Common myeloid progenitor, CD34-positive (primary cell): ENCODE results near the gene CD27.

Experiments used
- CTCF ChIA-PET: fragments of 350-600 bp; sonication (Branson Sonifier 250); formaldehyde crosslinking; loops from one replicate; lab custom pipeline; 2021; ENCODE audit warnings: antibody characterized with exemption; lab: Charles Lee
- POLR2A ChIA-PET: fragments of 350-600 bp; sonication (Branson Sonifier 250); formaldehyde crosslinking; loops from one replicate; lab custom pipeline; 2021; ENCODE audit warnings: antibody characterized with exemption; lab: Charles Lee
- DNase-seq, 3 donors: peaks; one replicate each; pipeline versions ENCODE4 v3.0.0 to v3.0.0-alpha.2; 2013
- H3K27ac ChIP-seq, 2 experiments: 1 replicate in 1 of 2; 2 replicates in 1 of 2; pipeline ENCODE4 v1.7.0; 2013; ENCODE audit warnings: inconsistent platforms in 2 of 2, low read length in 2 of 2, mild to moderate bottlenecking in 2 of 2, low read depth in 1 of 2, moderate library complexity in 1 of 2; ENCODE audit not compliant: severe bottlenecking in 2 of 2, insufficient read depth in 1 of 2, poor library complexity in 1 of 2
- H3K27me3 ChIP-seq, 5 experiments: replicated peaks in 2 of 5; 1 replicate in 3 of 5; 2 replicates in 2 of 5; pipeline versions ENCODE4 v1.6.1 to v1.7.0; 2013; ENCODE audit warnings: low read length in 4 of 5, mild to moderate bottlenecking in 2 of 5, moderate library complexity in 2 of 5, inconsistent platforms in 1 of 5; ENCODE audit not compliant: insufficient read depth in 5 of 5, control insufficient read depth in 4 of 5
- H3K36me3 ChIP-seq, 4 experiments: 1 replicate in 2 of 4; 2 replicates in 2 of 4; pipeline versions ENCODE4 v1.6.1 to v1.7.0; 2013; ENCODE audit warnings: low read length in 3 of 4, control low read depth in 1 of 4, mild to moderate bottlenecking in 1 of 4; ENCODE audit not compliant: control insufficient read depth in 4 of 4, insufficient read depth in 4 of 4
- H3K4me1 ChIP-seq, 4 experiments: 1 replicate in 3 of 4; 2 replicates in 1 of 4; pipeline versions ENCODE4 v1.6.1 to v1.7.1; 2013; ENCODE audit warnings: low read length in 3 of 4, mild to moderate bottlenecking in 3 of 4, control low read depth in 1 of 4, inconsistent platforms in 1 of 4, moderate library complexity in 1 of 4; ENCODE audit not compliant: control insufficient read depth in 4 of 4, insufficient read depth in 4 of 4; ENCODE audit errors: control extremely low read depth in 1 of 4
- H3K4me3 ChIP-seq, 7 experiments: 1 replicate in 4 of 7; 2 replicates in 3 of 7; pipeline versions ENCODE4 v1.5.1 to v1.7.0; 2013; ENCODE audit warnings: mild to moderate bottlenecking in 7 of 7, low read length in 6 of 7, moderate library complexity in 6 of 7, inconsistent platforms in 2 of 7, low read depth in 2 of 7, control low read depth in 1 of 7; ENCODE audit not compliant: insufficient read depth in 4 of 7, control insufficient read depth in 1 of 7; ENCODE audit errors: extremely low read depth in 1 of 7
- H3K9me3 ChIP-seq, 5 experiments: 1 replicate in 4 of 5; 2 replicates in 1 of 5; pipeline versions ENCODE4 v1.6.1 to v1.7.1; 2013; ENCODE audit warnings: low read length in 4 of 5, mild to moderate bottlenecking in 2 of 5, inconsistent platforms in 1 of 5, low read depth in 1 of 5, moderate library complexity in 1 of 5; ENCODE audit not compliant: control insufficient read depth in 4 of 5, insufficient read depth in 2 of 5; ENCODE audit errors: control extremely low read depth in 1 of 5
- WGBS: methylation state at CpG from one replicate; pipeline ENCODE4 v1.1.5; 2013; ENCODE audit not compliant: insufficient coverage; 5-methylcytosine and 5-hydroxymethylcytosine counted together

The CD27 gene

DNA sequence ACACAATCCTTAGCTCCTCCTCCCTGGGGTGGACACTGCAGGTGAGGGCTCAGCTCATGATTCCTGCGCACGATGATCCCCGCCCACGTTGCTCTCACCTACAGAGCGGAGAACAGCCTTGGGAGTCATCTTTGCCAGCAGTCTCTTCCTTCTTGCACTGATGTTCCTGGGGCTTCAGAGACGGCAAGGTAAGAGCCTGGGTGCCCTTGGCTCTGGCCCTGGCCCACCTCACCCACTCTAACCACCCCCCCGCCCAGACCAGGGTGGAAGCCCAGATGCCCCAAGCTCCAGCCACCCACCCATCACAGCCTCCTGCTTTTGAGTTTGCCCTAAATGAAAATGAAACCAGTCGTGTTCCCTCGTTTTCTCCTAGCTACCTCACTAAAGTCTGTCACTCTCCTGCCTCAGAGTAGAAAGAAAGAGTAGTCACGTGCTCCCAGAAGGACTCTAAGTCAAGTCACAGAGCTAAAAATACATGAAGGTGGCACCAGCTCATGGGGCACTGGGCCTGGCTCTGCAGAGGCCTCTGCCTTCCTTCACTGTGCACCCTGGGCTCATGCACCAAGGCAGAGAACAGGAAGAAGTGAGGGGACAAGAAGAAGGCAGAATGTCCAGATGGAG is 16.1 kb downstream of the CD27 start:
- ChIA-PET POLR2A (interaction anchor here (1.2 to 3.8 kb wide), 3 partner anchors 9 to 28 kb away, joined by 3 to 15 read pairs (median 13); partner anchors contain the start of genes TAPBPL and VAMP1), CTCF (interaction anchor here (0.9 to 10.4 kb wide), 12 partner anchors 9 to 163 kb away, joined by 3 to 197 read pairs (median 4); partner anchors contain the start of genes CD27 and TAPBPL)
- Histone ChIP-seq H3K4me3 (peak overlapping the region in 3 of 7 experiments; percentile 17 to 34 (median 21)), H3K36me3 (peaks cover 13 to 73% (median 52%) of the 10 kb centered on the region in 4 experiments), H3K4me1 (peaks cover 20 to 69% (median 50%) of the 10 kb centered on the region in 4 experiments), H3K27ac (peak overlapping the region; percentile 69 to 83), H3K9me3 (no peaks in the 10 kb centered on the region), H3K27me3 (no peaks in the 10 kb centered on the region)
- DNase-seq = peak in 2 of 3 donors; percentile 32 to 38
- 83% methylated on average over 9 of the region's 10 CpGs for WGBS

DNA sequence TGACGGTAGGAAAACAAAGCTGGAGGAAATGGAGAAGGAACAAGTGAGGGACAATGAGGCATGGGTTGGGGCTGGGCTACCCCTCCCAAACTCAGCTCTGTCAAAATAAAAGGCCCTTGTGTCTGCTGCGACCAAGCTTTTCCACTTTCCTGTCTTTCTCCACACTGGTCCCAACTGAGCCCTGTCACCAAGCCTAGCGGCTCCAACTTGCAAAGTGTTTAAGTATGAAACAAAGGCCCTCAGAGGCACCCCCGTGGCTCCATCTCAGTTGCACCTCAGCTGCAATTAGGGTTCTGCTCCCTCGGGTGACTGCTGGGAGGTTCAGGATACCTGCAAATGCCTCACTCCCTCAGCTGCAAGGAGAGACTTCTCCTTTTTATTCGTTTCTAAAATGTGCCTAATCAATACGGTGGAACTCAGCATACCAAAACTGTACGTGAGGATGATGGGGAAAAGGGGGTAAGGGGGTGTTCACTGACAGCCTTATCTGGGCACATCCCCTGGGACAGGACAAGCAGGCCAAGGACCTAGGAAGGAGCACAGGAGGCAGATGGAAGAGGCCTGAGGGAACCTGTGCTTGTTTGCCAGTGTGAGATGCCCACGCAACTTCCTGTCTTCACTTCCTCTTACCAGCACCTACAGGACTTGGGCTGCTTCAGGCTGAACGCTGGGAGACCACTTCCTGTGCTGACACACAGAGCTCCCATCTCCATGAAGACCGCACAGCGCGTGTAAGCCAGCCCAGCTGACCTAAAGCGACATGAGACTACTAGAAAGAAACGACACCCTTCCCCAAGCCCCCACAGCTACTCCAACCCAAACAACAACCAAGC is 16.9 kb downstream of the CD27 start:
- H3K27me3 ChIP-seq = no peaks in the 10 kb centered on the region
- WGBS = 14% methylated on average over 9 of the region's 15 CpGs
- peaks cover 13 to 80% (median 55%) of the 10 kb centered on the region in 4 experiments for H3K36me3 ChIP-seq
- H3K27ac ChIP-seq = peak overlapping the region; percentile 69 to 83
- CTCF ChIA-PET = interaction anchor here (0.9 to 10.4 kb wide), 13 partner anchors 10 to 163 kb away, joined by 3 to 197 read pairs (median 4); partner anchors contain the start of genes CD27 and TAPBPL
- peak; percentile 94 to 98 (median 97) for DNase-seq
- peak overlapping the region in 3 of 7 experiments; percentile 21 to 48 (median 34) for H3K4me3 ChIP-seq
- peaks cover 20 to 69% (median 50%) of the 10 kb centered on the region in 4 experiments for H3K4me1 ChIP-seq
- H3K9me3 ChIP-seq = no peaks in the 10 kb centered on the region
- POLR2A ChIA-PET = interaction anchor here (1.0 to 3.8 kb wide), 4 partner anchors 9 to 35 kb away, joined by 3 to 15 read pairs (median 9); partner anchors contain the start of genes TAPBPL and VAMP1

DNA sequence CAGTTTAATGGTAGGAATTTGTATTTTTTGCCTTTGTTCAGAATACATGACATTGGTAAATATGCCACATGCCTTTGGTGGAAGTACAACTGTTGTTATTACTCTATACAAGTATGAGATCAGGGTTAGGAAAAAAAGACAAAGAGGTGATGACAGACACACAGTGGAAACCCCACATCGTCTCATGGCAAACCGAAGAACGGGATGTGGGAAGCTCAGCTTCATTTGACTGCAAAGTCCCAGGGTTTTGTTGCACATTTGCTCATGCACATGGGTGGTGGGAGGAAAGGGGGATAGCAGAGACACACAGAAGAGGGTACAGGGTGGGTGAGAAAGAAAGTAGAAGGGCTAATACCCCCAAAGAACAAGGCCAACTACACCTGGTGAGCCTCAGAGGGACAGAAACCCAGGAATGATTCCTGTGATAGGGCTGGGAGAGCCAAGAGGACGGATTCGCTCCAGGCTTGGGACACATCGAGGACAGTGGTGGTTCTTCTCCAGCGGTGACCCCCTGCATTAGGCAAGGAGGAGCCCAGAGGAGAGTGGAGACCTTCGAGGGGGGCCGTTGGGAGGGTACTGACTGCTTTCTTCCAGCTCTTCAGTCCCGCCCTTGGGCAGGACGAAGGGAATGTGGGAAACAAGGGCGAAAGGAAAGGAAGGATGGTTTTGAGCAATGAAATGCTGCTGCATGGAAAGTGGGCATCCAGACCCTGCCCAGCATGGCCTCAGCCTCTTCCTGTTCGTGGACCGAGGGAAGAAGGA is 17.7 kb downstream of the CD27 start:
- H3K4me1 ChIP-seq = peaks cover 20 to 63% (median 49%) of the 10 kb centered on the region in 4 experiments
- no peak for DNase-seq
- WGBS = 89% methylated on average over 14 of the region's 14 CpGs
- peaks cover 10 to 76% (median 49%) of the 10 kb centered on the region in 4 experiments for H3K36me3 ChIP-seq
- ChIA-PET CTCF (interaction anchor here (0.6 to 10.4 kb wide), 12 partner anchors 11 to 142 kb away, joined by 3 to 197 read pairs (median 4); partner anchors contain the start of genes CD27 and TAPBPL), POLR2A (interaction anchor here (1.0 to 3.8 kb wide), 3 partner anchors 8 to 36 kb away, joined by 5 to 15 read pairs (median 13); partner anchors contain the start of genes TAPBPL and VAMP1)
- no peaks in the 10 kb centered on the region for H3K9me3 ChIP-seq
- H3K27ac ChIP-seq = peak overlapping the region; percentile 69 to 83
- no peaks in the 10 kb centered on the region for H3K27me3 ChIP-seq
- peak overlapping the region in 2 of 7 experiments; percentile 1 to 17 for H3K4me3 ChIP-seq

DNA sequence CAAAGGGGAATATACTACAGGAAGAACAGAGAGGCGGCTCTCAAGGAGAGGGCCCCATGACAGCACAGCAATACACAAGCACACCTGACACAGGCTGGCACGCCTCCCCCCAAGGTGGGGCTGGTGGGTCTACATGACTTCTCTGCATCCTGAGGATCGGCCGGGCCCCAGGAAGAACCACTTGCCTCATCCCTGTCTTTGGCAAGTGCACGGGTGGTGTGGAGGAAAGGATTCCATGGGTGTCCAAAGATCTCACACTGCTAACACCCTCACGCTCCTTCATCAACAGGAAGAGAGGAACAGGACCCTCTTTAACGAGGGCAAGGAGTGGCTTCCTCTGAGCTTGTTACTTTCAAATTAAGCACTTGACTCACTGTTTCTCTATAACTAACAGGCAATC is 18.5 kb downstream of the CD27 start:
- DNase-seq = no peak
- ChIA-PET POLR2A (interaction anchor here (1.0 to 3.8 kb wide), 2 partner anchors 11 to 37 kb away, joined by 3 to 15 read pairs; partner anchors contain the start of gene TAPBPL), CTCF (interaction anchor here (0.7 to 10.4 kb wide), 12 partner anchors 11 to 140 kb away, joined by 3 to 197 read pairs (median 4); partner anchors contain the start of genes CD27, MRPL51 and TAPBPL)
- Histone ChIP-seq H3K4me1 (peaks cover 20 to 65% (median 49%) of the 10 kb centered on the region in 4 experiments), H3K36me3 (peaks cover 6 to 69% (median 44%) of the 10 kb centered on the region in 4 experiments), H3K9me3 (no peaks in the 10 kb centered on the region), H3K27ac (peak overlapping the region; percentile 6 to 83), H3K27me3 (no peaks in the 10 kb centered on the region), H3K4me3 (no peak overlapping the region)
- 54% methylated on average over 2 of the region's 7 CpGs for WGBS

DNA sequence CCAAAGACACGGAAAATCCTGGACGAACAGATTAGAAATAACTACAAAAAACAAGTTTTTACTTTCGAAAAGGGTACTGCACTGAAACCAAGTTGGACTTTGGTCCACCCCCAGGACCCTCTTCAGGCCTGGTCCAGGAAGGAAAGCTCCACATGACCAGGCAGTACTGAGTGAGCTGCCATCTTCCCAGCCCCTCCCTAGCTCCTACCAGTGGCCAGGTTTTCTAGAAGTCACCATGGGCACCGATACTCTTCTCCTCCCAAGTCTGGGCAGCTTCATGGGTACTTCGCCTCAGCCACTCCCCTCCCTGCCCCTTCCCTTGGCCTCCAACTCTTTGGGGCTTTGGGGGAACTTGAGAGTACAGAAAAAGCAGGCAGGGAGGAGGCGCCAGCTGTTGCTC is 19.1 kb downstream of the CD27 start:
- Histone ChIP-seq H3K4me1 (peaks cover 20 to 66% (median 51%) of the 10 kb centered on the region in 4 experiments), H3K27me3 (no peaks in the 10 kb centered on the region), H3K36me3 (peaks cover 6 to 63% (median 38%) of the 10 kb centered on the region in 4 experiments), H3K27ac (peak overlapping the region in 1 of 2 experiments; percentile 54), H3K9me3 (no peaks in the 10 kb centered on the region), H3K4me3 (no peak overlapping the region)
- CTCF ChIA-PET = interaction anchor here (0.7 to 10.4 kb wide), 11 partner anchors 12 to 141 kb away, joined by 3 to 197 read pairs (median 4); partner anchors contain the start of genes CD27 and TAPBPL
- 94% methylated on average over 3 of the region's 6 CpGs for WGBS
- no peak for DNase-seq
- POLR2A ChIA-PET = interaction anchor here (1.0 to 3.8 kb wide), 2 partner anchors 12 to 38 kb away, joined by 3 to 15 read pairs; partner anchors contain the start of gene TAPBPL

DNA sequence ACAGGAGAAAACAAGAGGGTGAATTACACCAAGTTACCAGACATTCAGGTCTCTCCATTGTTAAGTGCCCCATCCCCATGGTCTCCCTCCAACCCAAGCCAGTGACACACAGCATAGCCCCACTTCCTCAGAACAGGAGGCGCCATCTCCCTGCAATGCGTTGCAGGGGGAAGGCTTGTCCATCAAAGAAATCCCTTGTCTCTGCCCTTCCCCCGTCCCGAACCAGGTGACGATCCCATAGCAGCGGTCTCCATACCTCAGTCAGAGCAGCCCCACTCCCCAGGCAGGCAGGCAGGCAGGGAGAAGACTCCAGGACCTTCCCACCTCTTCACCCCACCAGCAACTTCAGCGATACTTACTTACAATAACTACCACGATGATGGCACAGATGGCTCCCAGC is 19.8 kb downstream of the CD27 start:
- CTCF ChIA-PET = interaction anchor here (0.8 to 10.4 kb wide), 28 partner anchors 10 to 178 kb away, joined by 3 to 197 read pairs (median 8); partner anchors contain the start of genes CD27 and TAPBPL
- Histone ChIP-seq H3K9me3 (no peaks in the 10 kb centered on the region), H3K4me3 (no peak overlapping the region), H3K36me3 (peaks cover 3 to 56% (median 34%) of the 10 kb centered on the region in 4 experiments), H3K4me1 (peaks cover 22 to 67% (median 57%) of the 10 kb centered on the region in 4 experiments), H3K27ac (peak overlapping the region in 1 of 2 experiments; percentile 54), H3K27me3 (no peaks in the 10 kb centered on the region)
- WGBS = 92% methylated on average over 6 of the region's 8 CpGs
- DNase-seq = no peak
- POLR2A ChIA-PET = interaction anchor here (0.8 to 1.6 kb wide), 2 partner anchors 41 to 123 kb away, joined by 3 to 5 read pairs; partner anchors contain the start of gene TNFRSF1A
